IPS-11a (cell line): Measurements from ENCODE around the gene TNFSF10.
"Not testable (repeated sequence)": the region's sequence is repeated elsewhere in the genome, so short reads cannot be mapped to it uniquely, and the experiment has no call there.

Experiments used
- H3K4me3 ChIP-seq: one replicate; pipeline ENCODE4 v1.5.1; 2013; ENCODE audit warnings: low read depth, low read length, control low read depth

TNFSF10 gene

DNA sequence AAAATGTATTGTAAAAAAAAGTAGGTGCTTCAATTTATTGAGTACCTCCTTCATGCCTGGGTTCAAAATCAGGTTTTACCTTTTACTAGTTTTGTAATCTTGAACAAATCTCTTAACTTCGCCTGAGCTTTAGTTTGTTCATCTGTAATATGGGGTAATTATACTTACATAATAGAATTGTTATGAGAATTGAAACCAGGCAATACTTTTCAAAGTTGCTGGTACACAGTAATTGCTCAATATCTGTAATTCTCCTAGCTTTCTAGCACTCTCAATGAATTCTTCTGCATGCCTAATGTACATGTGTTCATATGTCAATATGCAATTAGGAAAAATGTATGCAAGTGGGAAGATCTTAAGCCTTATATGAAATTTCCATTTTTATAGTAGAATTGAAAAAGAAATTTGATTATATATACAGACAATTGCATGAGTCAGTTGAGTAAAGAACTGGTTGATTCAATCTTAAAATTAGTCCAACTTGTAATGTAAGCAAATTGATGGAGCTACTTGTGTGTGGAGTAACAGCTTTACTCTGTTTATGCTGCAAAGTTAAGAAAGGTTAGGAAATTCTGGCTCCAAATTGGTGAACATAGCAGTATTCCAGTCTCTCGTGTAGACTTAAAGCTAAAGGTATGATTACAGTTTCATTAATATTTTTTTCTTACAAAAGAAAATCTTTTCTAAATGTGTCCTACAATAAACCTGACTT is 4.1 kb downstream of the TNFSF10 start:
- no peak overlapping the region for H3K4me3 ChIP-seq

DNA sequence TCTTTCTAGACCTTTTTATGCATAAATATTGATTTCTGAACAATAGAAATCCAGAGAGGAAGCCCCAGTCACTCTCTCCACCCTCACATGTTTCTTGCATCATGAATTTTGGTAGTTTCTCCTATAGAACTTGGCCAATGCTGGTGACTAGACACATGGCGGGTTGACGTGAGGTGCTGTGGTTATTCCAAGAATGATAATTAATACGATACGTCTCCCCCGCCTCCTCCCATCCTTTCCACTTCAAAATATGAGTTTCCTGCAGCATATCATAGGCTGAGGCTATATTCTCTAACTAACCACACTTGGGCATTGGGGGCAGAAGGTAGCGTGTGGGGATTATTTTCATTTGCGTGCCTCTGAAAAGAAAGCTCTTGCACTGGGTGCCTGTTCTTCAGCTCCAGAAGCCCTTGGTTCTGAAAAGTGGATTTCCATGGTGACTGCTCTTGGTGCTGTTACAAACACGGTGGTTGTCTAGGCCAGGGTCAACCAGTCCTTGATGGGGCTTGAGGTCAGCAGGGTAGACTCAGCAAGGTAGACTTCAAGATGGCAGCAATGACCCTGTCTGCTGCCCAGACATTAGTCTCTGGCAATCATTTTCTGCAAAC is 5.3 kb downstream of the TNFSF10 start:
- no peak overlapping the region for H3K4me3 ChIP-seq

DNA sequence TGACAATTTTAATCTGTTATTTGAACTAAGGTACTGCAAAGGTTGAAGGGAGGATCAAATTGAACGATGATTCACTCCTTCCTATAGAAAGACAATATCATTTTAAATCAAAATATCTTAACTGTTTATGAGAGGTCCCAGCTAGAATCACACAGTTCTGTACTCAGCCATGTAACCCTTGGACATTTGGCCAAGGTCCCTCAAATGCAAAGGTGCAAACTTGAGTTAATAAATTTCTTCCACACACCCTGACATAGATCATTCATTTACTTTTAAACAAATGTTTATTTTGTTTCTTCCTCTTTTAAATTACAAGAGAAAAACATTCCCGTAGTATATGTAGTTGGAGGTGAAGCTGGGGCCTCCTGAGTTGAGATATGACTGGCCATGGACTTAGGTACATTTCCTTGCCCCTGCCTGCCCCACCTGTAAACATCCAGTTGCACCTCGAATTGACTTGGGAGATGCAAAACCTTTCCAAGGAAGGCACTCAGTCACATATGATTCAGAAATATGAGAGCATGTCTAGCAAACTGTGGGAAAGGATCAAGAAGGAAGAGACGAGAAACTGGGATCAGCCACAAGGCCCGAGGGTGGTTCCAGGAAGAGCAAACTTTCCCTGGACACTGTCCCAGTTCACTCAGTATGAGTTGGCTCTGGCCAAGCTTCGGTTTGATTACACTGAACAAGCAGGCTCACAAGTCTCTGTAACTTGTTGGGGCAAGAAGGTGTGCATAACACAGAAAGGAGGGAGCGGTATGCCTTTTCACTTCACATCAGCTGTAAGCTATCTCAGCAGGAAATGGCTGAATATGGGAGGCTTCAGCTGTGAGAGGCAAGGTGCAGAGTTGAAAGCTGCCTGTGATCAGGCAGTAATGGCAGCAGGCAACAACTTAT is 6.7 kb downstream of the TNFSF10 start:
- H3K4me3 ChIP-seq: no peak overlapping the region

DNA sequence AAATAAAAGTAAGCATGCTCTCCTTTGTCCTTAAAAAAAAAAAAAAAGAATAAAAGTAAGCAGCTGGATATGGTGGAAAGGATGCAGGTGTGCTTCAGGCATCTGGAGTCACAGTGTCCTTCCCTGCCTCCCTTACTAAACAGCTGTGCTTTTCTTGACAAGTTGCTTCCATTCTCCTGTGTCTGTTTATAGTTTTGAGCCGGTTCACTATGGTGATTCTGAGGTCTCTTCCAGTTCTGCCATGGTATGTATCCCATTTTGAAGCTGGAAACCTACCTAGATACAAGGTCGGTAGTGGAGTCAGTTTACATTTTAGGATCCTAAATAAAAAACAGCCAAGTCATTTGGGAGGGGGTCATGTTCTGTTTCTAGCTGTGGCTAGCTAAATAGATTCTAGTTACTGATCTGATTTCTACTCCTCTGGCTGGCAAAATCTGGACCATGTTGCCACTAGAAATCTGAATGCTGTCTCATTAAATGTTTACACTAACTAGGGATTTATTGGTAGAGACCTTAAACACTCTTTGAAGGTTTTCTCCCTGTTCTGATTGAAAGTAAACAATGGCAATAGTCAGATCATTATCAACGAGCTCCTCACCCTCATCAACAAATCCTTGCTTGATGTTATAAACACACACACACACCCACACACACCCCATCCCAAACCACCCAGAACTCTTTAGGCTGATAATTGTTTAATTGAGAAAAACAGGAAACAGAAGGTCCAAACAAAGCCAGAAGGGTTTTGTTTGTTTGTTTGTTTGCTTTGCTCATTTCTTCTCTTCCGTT is 7.9 kb downstream of the TNFSF10 start:
- H3K4me3 ChIP-seq: no peak overlapping the region

DNA sequence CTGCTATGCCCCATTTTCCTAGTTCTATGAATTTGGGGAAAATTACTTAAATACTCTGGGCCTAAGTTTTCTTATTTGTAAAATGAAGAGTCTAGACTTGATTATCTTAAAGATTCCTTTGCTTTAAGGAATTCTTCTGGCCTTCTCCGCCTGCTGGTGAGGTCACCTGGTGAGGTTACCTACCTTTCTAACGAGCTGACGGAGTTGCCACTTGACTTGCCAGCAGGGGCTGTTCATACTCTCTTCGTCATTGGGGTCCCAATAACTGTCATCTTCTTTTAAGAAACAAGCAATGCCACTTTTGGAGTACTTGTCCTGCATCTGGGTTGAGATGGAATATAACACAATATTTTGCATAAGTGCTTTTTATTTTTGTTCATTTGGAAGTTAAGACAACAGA is 8.6 kb downstream of the TNFSF10 start:
- H3K4me3 ChIP-seq: no peak overlapping the region

DNA sequence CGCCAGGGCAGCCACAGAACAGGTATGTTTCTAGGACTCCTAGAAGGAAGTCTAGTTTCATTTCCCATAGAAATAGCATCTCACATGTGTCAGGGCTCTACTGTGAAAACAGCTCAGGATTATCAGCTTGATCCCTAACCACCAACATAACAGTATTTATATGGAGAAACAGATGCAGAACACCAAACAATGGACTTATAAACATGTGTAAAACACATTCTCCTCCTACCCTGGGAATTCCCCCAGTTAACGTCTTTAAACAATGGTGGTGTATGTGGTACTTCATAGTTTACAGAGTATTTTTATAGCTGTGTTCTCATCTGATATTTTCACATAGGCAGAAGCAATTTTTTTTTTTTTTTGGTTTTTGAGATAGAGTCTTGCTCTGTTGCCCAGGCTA is 9.7 kb downstream of the TNFSF10 start:
- no peak overlapping the region for H3K4me3 ChIP-seq

DNA sequence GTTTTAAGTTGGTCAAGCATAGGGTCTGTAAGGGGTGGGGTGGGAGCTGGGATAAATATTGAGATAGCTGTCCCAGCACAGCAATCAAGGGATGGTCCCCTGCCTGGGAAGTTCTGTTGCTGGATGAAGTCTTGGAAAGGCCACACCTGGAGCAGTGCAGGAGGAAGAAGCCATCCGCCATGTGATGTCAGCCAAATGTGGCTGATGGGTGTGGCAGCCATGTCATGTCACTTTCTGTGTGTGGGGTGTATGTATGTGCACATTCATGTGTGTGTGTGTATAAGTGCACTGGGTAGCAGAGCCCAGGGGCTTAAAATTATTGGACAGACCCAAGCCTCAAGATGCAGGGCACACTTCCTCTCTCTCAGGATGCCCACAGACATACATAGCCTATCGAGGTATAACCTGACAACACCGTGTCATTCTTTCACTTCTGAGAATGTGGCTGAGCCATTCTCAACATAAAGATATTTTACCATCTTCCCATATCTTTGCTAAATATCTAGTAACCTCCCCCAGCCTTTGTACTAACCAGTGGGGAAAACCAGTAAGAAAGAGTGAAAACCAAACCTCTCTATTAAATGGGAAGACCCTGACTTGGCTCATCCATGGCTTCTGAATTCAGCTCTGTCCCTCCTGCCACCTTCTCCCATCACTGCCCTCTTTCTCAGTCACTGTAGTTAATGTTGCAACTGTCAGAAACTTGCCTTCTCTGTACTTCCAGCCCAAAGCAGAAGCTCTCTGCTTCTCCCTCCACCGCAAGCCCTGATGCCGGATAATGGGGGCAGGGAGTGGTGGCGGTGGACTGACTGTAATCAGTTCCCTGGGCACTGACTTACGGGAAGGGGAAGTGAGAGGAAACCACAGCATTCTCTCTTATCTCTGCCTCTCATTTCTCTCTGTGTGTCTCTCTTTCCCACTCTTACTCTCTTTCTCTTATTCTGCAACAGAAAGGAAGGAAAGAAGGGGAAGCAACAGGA is 11.2 kb downstream of the TNFSF10 start:
- H3K4me3 ChIP-seq: no peak overlapping the region

DNA sequence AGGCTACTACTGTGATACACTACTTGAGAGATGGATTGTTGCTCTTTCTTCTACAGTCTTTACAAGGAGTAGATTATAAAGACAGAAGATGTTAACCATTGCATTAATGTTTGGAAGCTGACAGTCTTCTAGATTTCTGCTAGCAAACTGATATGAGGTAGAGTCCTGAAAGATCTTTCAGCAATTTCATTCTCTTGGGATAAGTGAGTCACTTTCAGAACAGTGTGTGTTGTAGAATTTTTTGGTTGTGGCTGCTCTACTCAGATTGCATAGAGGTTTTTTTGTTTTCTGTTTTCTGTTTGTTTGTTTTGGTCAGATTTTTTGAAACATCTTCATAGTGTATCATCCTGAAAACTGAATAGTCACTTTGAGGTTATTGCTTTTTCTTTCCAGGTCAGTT is 17.1 kb downstream of the TNFSF10 start:
- no peak overlapping the region for H3K4me3 ChIP-seq

DNA sequence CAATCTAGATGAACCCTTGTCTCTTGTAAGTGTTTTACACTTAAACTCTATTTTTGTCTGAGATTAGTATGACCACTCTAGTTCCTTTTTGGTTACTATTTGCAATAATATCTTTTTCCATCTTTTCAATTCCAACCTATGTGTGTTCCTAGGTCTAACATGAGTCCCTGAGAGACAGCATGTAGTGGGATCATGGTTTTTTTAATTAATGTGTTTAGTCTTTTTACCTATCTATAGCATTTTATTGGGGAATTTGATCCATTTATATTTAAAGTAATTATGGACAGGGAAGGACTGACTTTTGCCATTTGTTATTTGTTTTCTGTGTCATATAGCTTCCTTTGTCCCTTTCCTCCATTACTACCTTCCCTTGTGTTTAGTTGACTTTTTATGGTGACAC is 21.7 kb downstream of the TNFSF10 start:
- H3K4me3 ChIP-seq: no peak overlapping the region

DNA sequence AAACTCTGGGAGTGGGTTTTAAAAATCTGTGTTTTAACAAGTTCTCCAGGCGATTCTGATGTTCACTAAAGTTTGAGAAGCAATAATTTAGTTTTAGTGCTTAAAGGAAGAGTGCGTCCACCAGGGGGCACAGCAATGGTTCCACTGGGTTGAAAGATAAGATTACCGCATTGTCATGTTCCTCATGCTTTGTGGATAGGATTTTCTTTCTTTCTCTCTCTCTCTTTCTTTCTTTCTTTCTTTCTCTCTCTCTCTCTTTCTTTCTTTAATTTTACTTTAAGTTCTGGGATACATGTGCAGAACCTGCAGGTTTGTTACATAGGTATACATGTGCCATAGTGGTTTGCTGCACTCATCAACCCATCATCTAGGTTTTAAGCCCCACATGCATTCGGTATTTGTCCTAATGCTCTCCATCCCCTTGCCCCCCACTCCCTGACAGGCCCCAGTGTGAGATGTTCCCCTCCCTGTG is 33.0 kb downstream of the TNFSF10 start:
- H3K4me3 ChIP-seq: not testable (repeated sequence)

DNA sequence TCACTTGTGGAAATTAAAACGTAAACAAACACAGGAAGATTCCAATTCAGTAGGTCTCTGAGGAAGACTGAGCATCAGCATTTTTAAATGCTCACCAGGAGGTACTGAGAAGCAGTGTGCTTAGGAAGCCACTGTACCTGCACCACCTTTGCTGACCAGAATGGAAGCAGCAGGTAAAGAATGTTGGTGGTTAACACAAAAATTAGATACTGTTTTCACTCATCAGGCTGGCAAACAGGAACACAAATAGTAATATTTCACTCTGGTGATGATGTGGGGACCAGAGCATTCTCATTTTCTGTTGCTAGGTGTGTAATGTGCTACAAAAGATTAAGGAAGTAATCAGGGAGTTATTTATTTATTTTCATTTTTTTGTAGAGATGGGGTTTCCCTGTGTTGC is 45.1 kb downstream of the TNFSF10 start:
- no peak overlapping the region for H3K4me3 ChIP-seq

DNA sequence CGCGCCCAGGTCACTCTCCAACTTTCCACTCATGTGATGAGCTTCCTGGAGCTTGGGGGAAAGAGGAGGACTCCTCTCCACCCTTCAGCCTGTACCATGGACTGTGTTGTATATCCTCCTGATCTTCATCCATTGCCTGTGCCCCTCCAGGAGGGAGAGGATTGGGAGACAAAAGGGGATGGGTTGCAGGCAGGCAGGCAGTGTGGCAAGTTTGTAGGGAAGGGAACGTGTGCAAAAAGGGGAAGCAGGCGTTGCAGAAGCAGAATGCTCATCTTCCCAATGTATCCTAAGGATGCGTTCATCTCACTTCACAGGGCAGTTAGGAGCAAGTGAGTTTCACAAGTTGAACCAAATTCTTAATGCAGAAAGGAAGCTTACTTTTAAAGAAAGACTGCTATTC is 46.9 kb downstream of the TNFSF10 start:
- no peak overlapping the region for H3K4me3 ChIP-seq

DNA sequence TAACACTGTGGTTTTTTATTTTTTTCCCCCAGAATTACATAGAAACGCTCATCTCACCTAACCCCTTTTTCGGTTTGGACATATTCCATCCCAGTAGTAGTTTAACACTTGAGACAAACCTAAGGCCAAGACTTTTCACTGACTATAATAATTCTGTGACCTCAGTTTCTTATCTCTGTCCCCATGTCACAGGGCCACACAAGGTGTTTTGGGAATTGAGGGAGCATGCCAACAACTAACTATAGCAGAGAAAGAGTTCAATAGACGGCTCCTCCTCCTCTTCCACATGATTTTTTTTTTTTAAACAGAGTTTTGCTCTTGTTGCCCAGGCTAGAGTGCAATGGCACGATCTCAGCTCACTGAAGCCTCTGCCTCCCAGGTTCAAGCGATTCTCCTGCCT is 47.5 kb downstream of the TNFSF10 start:
- H3K4me3 ChIP-seq: no peak overlapping the region

DNA sequence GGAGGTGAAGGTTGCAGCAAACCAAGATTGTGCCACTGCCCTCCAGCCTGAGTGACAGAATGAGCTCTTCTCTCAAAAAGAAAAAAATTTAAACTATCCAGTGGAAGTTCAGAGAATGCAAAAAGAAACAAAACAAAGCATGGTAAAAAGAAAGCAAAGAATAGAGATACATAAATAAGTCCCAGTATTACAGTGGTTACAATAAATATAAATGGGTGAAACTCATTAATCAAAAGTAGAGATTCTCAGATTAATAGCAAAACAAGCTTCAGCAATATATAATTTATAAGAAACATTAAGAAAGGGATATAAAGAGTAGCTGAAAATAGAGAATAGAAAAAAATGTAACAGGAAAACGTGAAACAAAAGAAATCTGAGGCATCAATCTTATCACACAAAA is 51.3 kb downstream of the TNFSF10 start:
- H3K4me3 ChIP-seq: no peak overlapping the region

DNA sequence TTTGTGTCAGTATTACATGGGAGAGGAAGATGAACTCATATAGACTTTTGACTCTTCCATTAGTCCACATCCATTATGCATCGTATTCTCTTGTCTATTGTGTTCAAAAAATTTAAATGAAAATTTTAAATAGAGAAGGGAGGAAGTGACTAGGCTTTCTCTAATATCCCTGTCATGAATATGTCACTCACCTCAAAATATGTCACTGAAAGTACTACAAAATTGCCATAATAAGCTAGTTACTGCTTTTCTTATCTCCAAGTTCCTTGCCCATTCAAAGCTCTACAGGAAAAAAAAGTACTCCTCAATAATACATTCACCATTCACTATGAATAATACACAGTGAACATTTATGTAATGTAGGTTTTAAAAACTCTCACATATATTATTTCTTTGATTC is 52.6 kb downstream of the TNFSF10 start:
- H3K4me3 ChIP-seq: no peak overlapping the region

DNA sequence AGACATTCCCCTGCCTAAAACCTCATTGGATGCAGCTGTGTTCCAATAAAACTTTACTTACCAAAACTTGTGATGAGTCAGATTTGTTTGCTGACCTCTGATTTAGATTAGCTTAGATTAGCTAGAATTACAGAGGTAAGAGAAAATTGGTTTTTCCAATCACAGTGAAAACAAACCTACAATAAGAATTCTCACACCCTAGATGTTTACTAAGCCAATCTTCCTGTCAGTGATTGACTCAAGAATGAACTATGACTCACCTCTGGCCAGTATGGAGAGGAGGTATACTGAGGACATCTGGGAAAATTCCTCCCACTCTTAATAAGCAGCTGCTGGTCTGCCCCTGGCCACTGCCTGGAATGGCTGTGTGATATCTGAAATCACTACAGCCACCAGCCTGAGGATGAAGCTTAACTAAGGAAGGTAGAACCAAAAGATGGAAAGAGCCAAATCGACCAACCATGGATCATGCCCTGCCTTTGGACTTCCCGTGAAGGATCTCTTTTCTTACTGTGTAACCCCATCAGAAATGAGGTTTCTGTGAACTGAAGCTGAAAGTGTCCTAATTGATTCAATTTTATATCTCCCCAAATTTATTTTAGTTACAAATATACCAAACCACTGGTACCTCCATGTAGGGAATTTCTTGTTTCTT is 55.9 kb downstream of the TNFSF10 start:
- H3K4me3 ChIP-seq: no peak overlapping the region

DNA sequence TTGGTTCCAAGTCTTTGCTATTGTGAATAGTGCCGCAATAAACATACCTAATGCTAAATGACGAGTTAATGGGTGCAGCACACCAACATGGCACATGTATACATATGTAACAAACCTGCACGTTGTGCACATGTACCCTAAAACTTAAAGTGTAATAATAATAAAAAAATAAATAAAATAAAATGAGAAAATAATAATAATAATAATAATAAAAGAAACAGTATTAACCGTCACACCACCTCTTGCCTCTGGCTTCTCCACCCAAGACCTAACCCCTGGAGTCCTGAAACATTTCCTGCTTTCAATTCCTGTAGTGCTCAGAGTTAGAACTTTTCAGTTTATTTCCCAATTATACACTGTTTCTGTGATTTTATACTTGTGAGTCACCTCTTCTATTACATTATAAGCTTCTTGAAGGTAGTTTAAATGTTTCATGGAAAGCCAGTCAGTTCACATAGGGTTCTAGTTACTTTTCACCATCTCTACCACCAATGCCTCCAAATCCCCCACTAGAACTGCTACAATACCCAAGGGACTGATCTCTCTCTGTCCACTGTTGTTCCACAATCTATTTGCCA is 56.6 kb downstream of the TNFSF10 start:
- H3K4me3 ChIP-seq: no peak overlapping the region

DNA sequence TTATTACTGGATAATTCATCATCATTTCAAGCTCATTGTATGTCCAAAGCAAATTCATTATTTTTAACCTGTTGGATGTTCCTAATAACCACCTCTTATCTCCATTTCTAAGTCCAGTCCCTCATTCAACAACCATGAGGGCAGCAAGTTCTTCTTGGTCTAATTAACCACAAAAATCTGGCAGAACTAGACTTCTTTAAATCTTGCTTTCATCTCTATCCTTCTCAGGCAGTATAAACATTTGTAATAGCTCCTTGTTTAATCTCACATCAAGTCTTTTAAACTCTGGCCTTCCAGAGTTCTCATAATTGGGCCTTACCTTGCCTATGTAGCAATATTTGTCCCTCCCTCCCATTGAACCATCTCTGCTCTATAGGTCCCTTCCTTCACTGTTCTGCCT is 57.9 kb downstream of the TNFSF10 start:
- no peak overlapping the region for H3K4me3 ChIP-seq

DNA sequence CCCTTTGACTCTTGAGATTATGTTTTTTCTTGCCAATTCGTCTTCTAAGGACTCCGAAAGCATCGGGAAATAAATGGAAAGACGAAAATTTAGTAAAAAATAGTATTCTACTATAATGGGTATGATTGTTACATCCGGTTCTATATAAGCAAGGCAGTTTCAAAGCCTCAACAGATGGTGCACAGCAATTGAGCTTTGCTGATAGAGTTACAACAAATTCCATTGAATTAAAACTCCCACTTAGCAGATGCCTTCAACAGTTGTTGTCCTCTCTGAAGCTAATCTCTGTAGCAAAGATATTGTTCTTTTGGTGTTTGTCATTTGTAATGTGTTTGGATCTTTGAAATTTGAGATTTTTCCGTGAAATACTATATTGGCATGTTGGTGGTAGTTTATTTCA is 58.9 kb downstream of the TNFSF10 start:
- H3K4me3 ChIP-seq: no peak overlapping the region
